ENCODE results near the gene MYO1D. TPM values are rescaled to one million over a fixed set of nuclear protein-coding genes. Genes with fewer than 3 reads are reported as not detected.

MYO1D gene
- total RNA-seq, 1 donor = 94.0 TPM

DNA sequence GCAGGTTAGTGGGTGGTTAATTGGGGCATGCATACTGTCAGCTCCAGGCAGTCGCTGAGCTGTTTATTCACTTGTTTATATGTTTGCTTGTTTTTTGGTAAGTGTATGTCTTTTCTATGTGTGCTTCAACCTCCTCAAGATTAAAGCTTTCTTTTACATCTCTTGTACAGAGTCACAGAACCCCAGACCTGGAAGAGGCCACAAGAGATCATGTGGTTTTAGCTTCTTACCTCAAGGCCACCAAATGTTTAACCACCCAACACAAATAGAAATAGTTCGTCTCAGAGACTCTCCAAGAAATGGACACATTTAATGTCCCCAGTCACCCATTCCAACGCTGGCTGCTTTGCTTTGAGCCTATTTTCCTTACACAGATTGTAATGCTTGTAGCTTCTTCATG is 39.2 kb upstream of the MYO1D start:
- DNase-seq (ENCODE audit: low read depth) = no peak
- TF ChIP-seq, protein P1, sequence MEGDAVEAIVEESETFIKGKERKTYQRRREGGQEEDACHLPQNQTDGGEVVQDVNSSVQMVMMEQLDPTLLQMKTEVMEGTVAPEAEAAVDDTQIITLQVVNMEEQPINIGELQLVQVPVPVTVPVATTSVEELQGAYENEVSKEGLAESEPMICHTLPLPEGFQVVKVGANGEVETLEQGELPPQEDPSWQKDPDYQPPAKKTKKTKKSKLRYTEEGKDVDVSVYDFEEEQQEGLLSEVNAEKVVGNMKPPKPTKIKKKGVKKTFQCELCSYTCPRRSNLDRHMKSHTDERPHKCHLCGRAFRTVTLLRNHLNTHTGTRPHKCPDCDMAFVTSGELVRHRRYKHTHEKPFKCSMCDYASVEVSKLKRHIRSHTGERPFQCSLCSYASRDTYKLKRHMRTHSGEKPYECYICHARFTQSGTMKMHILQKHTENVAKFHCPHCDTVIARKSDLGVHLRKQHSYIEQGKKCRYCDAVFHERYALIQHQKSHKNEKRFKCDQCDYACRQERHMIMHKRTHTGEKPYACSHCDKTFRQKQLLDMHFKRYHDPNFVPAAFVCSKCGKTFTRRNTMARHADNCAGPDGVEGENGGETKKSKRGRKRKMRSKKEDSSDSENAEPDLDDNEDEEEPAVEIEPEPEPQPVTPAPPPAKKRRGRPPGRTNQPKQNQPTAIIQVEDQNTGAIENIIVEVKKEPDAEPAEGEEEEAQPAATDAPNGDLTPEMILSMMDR (IDR thresholded peaks at IDR 0.05; ENCODE audit: insufficient read depth, low read length) = no peak
- H3K4me3 ChIP-seq (ENCODE audit: low read depth, low read length) = no peak overlapping the region

DNA sequence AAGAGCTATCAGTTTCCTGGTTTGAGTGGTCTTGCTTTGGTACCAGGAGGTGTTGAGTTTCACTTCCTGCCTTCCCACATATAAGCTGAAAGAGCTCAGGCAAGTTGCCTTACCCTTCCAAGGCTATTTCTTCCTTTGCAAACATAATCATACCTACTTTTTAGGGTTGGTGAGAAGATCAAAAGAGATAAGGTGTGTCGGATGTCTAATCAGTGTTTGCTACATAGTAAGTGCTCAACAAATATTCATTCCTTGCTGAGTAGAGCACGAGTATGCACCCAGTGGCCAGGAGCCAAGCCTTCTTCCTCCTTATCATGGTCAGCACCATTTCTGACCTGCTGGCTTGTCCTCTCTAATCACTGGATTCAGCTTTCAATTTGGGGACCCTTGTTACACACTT is 38.3 kb upstream of the MYO1D start:
- no peak for DNase-seq (ENCODE audit: low read depth)
- TF ChIP-seq, protein P1 (IDR thresholded peaks at IDR 0.05; ENCODE audit: insufficient read depth, low read length) = no peak
- H3K4me3 ChIP-seq (ENCODE audit: low read depth, low read length) = no peak overlapping the region

DNA sequence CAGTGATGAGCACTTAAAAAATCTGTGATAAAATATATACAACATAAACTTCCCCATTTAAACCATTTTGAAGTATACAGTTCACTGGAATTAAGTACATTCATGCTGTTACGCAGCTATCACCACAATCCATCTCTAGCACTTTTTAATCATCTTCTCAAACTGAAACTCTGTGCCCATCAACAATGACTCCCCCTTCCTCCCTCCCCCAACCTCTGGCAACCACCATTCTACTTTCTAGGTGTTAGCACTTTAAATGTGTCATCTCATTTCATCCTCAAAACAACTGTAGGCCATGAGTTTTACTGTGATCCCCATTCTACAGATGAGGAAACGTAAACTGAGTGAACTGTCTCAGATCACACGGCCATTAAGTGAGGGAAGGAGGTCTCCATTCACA is 37.3 kb upstream of the MYO1D start:
- no peak overlapping the region for H3K4me3 ChIP-seq (ENCODE audit: low read depth, low read length)
- TF ChIP-seq, protein P1 (IDR thresholded peaks at IDR 0.05; ENCODE audit: insufficient read depth, low read length) = no peak
- DNase-seq (ENCODE audit: low read depth) = no peak

DNA sequence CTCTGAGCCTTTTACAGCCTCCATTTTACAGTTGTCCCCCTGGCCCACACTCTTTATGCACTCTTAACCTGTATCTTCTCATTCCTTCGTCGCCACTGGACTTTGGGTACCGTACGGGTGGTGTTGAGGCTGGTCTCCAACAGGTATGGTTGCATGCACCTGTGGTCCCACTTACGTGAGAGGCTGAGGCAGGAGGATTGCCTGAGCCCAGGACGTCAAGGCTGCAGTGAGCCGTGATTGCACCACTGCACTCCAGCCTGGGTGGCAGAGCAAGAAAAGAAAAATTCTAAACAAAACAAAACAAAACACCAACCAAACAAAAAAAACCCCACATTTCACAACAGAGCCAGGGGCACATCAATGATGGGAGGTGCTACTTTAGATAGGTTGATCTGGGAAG is 36.7 kb upstream of the MYO1D start:
- TF ChIP-seq, protein P1 (IDR thresholded peaks at IDR 0.05; ENCODE audit: insufficient read depth, low read length) = no peak
- no peak overlapping the region for H3K4me3 ChIP-seq (ENCODE audit: low read depth, low read length)
- DNase-seq (ENCODE audit: low read depth) = no peak

DNA sequence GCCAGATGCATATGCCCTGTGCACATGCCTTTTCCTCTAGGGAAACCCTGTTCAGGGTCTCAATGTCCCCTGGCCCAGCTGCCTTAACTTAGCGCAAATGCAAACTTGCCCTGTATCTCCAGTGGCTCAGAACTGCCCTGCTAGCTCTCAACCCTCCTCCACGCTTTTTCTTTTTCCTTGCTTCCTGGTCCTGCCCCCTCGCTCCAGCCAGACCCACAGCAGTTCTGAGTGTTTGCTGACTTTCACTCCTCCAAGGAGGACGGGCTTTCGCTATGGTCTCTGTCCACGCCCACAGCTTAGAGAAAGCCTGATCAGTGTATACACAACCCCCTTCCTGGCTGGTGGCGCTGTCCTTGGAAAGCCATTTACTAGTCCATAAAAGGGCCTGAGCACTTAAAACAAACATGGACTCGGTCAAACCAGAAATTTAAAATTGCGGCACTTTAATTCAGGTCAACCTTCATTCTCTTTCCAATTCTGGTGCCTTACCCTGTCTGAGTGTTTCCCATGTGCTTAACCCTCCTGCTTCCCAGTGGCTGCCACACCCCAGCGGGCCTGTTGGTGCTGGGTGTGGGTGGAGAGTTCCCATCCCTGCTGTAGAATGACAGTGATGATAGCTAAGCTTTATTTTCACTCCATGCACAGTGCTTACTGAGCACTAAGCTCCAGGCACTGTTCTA is 35.4 kb upstream of the MYO1D start:
- H3K4me3 ChIP-seq (ENCODE audit: low read depth, low read length) = no peak overlapping the region
- peak; percentile 64 for DNase-seq (ENCODE audit: low read depth)
- TF ChIP-seq, protein P1 (IDR thresholded peaks at IDR 0.05; ENCODE audit: insufficient read depth, low read length) = no peak

DNA sequence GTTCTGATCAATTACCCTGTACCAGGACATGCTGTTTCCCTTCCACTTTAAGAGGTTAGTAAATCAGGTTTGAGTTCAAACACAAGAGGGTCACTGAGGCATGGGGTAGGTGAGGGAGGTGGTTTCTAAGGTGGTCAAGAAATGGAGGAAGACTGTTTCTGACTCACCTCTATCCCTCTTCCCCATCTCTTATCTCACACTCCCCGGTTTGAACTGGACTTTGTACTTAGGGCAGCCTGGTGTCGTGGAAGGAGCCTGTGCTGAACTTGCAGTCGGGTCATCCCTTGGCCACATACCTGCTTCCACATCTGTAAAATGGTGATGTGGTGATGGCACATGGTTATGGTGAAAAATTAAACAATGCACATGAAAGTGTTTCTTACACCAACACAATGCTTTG is 33.8 kb upstream of the MYO1D start:
- no peak overlapping the region for H3K4me3 ChIP-seq (ENCODE audit: low read depth, low read length)
- no peak for DNase-seq (ENCODE audit: low read depth)
- TF ChIP-seq, protein P1 (IDR thresholded peaks at IDR 0.05; ENCODE audit: insufficient read depth, low read length) = no peak
